HT-29 (cell line): ENCODE results near the gene HPS5. TPM values are rescaled to one million over a fixed set of nuclear protein-coding genes. Genes with fewer than 3 reads are reported as not detected.
"Not testable (repeated sequence)": the region's sequence is repeated elsewhere in the genome, so short reads cannot be mapped to it uniquely, and the experiment has no call there.

Experiments used
- DNase-seq: peaks from one replicate; pipeline ENCODE4 v3.0.0-alpha.2; 2015; ENCODE audit warnings: low spot score
- total RNA-seq: library from RNA; depleted of rRNA; stranded (reverse); fragments of >200 nt; shearing (Covaris generic); gene quantifications from 2 replicates; pipeline ENCODE4 v1.2.3, GENCODE V29; 2014

Gene HPS5
- total RNA-seq, 1 experiment from 2014 or later, result 8.6 TPM

DNA sequence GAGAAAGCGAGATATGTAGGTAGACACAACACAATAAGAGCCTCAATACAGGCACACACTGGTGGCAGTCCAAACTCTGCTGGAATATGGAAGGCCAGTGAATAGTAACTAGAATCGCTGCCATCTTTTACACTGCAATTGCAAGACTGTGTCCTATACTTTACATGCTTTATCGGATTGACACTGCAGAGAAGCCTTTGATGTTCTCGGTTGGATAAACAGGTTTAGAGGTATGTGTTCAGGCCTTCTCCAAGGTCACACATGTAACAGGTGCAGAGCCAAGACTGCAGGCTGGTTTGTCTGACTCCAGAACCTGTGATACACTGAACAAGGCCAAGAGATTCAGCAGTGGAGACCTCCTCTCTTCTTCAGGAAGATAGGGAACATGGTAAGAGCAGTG lies 50.7 kb downstream of the HPS5 start:
- DNase-seq, result no peak

DNA sequence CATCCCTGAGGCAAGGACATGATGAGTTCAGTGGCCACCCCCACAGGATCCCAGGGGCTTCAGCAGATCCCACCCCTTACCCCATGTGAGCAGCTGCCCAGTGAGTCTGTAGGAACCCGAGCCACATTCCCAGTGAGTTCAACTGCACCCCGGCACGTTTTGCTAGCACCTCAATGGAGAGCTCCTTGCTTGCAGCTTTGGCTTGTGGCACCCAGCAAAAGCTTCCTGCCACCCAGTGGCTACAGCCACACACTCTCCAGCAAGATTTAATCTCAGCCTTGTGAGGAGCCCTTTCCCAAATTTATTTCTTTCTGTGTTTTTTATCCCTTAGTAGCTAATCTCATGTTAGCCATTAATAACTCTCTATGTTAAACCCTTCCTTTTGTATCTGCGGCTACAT lies 51.8 kb downstream of the HPS5 start:
- DNase-seq, result no peak

DNA sequence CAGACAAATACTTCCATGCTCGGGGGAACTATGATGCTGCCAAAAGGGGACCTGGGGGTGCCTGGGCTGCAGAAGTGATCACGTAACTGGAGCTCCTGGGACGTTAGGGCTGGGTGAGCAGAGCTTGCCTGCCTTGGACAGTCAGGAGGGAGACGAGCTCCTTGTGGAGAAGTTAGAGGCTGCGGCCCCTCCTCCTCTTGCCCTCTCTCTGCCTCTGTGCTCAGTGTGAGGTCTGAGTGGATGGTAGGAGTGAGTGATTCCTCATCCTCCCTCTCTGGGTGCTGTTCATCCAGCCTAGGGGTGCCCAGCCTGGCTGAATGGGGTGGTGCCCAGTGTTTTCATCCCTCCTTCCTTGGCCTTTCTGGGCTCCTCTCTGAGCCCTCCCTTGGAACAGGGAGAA lies 52.7 kb downstream of the HPS5 start:
- DNase-seq, result not testable (repeated sequence)

DNA sequence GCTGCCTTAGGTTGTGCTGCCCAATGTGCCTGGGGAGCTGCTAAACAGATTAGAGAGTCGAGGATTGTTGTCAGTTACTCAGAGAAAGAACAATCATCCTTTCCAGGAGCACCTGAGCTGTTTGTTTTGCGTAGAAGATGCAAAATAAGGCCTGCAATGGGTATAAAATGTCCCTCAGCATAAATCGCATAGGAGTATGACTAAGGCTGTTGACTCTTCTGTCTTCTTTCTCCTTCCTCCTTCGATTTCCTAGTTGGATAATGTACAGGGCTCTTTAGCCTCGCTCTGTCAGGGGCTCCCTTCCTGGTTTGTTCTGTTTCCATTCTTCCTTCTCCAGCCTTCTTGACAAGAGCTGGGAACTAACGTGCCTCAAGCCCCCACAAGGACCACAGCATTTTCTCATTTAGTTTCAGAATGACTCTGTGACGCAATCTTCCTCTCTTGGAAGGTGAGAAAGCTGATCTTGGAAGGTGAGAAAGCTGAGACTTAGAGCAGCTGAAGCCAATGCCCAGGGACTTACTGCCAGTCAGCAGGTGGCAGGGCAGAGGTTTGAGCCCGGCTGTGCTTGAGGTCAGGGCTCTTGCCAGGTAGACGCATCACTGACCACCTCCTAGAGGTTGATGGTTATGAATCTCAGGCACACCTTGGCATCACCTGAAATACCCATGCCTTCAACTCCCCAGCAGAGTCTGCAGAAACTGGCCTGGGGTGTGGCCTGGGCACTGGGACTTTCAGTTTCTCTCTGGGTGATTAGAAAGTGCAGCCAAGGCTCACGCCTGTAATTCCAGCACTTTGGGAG lies 54.4 kb downstream of the HPS5 start:
- DNase-seq, result not testable (repeated sequence)

DNA sequence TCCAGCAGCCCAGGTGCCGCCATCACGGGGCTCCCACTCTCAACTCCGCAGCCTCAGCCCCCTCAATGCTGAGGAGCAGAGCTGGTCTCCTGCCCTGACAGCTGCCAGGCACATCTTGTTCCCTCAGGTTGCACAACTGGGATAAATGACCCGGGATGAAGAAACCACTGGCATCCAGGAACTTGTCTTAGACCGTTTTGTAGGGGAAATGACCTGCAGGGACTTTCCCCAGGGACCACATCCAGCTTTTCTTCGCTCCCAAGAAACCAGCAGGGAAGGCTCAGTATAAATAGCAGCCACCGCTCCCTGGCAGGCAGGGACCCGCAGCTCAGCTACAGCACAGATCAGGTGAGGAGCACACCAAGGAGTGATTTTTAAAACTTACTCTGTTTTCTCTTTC lies 56.0 kb downstream of the HPS5 start, which contains the start of gene SAA1:
Gene SAA1, plus strand, starts transcription at position 316 of the 400 bp plus-strand sequence. CDS start 624 bp downstream, outside the sequence.
- DNase-seq, result no peak

DNA sequence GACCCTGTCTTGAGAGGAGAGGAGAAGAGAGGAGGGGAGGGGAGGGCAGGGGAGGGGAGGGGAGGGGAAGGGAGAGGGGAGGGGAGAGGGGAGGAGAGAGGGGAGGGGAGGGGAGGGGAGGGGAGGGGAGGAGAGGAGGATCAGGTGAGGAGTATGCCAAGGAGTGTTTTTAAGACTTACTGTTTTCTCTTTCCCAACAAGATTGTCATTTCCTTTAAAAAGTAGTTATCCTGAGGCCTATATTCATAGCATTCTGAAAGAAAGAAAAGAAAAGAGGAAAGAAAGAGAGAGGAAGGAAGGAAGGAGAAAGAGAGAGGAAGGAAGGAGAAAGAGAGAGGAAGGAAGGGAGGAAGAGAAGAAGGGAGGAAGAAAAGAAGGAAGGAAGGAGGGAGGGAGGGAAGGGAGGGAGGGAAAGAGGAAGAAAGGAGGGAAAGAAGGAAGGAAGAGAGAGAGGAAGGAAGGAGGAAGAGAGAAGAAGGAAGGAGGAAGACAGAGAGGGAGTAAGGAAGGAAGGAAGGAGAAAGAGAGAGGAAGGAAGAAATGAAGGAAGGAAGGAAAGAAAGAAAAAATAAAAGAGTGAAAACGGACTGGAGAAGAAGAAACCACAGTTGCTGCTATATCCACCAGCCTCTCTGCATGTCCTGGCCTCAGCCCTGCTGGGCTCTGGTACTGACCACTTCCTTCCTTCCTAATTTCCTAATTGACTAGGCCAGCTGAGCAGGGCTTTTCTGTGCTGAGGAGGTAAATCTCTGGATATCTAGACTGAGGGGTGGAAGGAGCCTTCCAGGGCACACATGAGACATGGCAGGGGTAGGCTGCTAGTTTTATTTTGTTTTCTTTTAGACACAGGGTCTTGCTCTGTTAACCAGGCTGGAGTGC lies 57.0 kb downstream of the HPS5 start:
- DNase-seq, result no peak

DNA sequence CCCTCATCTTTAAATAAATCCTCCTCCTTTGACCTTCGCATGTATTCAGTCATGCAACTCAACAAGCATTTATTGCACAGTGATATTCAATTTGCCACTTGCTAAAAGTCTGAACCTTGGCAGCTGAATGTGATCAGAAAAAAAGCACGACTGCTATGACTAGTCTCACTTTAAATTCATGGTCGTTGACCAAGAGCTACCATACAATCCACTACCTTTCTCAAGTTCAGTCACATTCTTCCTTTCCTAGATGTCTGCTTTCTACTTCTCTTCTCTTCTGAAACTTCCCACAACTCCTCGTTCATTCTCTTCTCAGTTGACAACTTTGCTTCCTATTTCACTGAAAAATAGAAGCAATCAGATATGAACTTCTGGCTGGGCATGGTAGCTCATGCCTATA lies 57.9 kb downstream of the HPS5 start:
- DNase-seq, result no peak

DNA sequence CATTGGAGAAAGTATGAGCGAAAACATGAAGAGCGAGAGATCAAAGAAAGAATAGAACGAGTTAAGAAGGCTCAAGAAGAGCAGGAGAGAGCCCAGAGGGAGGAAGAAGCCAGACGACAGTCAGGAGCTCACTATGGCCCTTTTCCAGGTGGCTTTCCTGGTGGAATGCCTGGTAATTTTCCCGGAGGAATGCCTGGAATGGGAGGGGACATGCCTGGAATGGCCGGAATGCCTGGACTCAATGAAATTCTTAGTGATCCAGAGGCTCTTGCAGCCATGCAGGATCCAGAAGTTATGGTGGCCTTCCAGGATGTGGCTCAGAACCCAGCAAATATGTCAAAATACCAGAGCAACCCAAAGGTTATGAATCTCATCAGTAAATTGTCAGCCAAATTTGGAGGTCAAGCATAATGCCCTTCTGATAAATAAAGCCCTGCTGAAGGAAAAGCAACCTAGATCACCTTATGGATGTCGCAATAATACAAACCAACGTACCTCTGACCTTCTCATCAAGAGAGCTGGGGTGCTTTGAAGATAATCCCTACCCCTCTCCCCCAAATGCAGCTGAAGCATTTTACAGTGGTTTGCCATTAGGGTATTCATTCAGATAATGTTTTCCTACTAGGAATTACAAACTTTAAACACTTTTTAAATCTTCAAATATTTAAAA lies 59.1 kb downstream of the HPS5 start:
- DNase-seq, result not testable (repeated sequence)

DNA sequence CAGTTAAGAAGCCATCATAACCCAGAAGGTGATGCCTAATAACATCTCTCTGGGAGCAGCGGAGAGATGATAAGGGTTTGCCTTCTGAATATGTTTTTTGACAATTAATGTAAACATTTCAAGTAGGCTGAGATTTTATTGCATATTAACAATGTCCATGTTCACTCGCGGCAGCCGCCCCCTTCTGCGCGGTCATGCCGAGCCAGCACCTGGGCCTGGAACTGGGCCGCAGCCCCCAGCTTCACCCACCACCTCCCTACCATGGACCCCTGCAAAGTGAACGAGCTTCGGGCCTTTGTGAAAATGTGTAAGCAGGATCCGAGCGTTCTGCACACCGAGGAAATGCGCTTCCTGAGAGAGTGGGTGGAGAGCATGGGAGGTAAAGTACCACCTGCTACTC lies 60.2 kb downstream of the HPS5 start:
- no peak for DNase-seq

DNA sequence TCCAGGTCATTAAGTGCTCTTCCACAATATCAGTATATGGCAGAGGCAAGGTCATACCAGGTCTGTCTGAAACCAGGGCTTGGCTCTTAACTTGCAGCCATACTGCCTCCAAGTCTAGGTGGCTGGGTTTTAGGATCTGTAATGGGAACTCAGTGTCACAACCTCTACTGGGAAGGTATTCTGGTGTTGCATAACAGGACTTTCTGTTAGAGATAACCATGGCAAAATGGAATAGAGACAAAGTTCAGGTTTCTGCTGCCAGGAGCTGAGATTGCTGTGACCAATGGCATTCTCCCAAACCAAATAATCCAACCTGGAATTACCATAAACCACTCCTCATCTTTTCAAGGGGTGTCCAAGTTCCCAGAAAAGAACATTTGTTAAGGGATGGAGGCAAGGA lies 62.7 kb downstream of the HPS5 start:
- no peak for DNase-seq

DNA sequence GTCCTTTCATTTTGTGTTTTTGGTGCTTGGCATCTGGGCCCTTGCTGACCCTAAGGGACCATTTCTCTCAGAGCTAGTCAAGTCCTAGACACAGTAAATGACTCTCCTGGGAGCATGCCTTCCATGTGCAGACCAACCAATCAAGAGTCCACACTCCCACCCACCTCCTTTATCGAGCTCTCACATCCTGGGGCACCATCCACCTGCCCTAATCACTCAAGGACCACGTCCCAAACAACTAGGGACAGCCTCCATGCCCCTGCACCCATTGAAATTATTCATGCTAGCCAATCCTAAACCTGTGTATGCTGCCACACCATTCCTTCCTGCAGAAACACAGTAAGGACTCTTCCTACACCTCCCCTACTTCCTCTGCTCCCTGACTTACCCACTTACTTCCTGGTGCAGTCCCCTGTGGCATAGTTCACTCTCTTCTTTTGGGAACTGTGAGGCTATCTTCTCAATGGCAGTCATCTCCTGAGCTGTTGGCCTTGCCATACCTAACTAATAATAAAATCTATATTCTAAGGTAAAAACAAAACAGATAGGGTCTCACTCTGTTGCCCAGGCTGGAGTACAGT lies 67.1 kb downstream of the HPS5 start:
- DNase-seq, result no peak

DNA sequence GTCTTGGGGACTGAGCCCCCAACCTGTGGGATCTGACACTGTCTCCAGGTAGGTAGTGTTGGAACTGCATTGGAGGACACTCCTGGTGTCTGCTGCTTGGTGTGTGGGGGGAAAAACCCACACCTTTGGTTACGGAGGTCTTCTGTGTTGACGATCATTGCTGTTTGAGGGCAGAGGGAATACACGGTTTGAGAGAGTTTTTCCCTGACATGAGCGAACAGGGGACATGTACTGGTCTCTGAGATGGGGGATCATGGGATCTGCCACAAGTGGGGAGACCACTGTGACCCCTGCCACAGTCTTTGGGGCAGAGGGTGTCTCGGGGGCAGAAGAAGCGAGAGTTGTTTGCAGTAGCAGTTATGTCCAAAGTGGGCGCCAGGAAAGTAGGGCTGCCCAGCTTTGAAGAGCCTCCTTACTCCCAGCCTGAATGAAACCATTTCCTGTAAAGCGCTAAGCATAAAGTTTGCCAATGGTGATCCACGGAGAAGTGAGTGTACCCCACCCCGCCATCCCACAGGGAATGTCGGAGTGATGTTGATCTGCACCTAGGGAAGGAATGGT lies 68.1 kb downstream of the HPS5 start:
- DNase-seq, result no peak

DNA sequence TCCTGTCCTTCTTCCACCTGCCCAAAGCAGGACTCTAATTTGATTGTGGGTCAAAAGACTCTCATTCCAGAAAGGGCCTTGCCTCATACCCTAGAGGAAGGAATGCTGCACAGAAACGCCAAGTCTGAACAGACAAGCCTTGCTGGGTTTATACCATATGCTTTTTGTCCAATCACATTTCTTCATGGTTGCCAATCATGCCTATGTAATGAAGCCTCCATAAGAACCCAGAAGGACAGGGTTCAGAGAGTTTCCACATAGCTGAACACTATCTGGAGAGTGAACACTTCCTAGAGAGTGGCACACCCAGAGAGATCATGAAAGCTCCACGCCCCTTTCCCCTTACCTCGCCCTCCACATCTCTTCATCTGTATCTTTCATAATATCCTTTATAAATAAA lies 68.7 kb downstream of the HPS5 start:
- no peak for DNase-seq

DNA sequence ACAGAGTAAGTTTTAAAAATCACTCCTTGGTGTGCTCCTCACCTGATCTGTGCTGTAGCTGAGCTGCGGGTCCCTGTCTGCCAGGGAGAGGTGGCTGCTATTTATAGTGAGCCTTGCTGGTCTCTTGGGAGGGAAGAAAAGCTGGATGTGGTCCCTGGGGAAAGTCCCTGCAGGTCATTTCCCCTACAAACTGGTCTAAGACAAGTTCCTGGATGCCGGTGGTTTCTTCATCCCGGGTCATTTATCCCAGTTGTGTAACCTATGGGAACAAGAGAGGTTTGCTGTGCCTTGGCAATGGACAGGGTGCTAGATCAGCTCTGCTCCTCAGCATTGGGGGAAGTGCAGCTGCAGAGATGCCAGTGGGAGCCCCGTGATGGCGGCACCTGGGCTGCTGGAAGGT lies 73.4 kb downstream of the HPS5 start, which contains the start of gene SAA2:
Gene SAA2, minus strand, starts transcription at position 108 of the 400 bp plus-strand sequence. CDS start 657 bp downstream, outside the sequence.
- no peak for DNase-seq

DNA sequence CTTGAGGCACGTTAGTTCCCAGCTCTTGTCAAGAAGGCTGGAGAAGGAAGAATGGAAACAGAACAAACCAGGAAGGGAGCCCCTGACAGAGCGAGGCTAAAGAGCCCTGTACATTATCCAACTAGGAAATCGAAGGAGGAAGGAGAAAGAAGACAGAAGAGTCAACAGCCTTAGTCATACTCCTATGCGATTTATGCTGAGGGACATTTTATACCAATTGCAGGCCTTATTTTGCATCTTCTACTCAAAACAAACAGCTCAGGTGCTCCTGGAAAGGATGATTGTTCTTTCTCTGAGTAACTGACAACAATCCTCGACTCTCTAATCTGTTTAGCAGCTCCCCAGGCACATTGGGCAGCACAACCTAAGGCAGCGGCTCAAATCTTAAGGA lies 74.8 kb downstream of the HPS5 start:
- not testable (repeated sequence) for DNase-seq

DNA sequence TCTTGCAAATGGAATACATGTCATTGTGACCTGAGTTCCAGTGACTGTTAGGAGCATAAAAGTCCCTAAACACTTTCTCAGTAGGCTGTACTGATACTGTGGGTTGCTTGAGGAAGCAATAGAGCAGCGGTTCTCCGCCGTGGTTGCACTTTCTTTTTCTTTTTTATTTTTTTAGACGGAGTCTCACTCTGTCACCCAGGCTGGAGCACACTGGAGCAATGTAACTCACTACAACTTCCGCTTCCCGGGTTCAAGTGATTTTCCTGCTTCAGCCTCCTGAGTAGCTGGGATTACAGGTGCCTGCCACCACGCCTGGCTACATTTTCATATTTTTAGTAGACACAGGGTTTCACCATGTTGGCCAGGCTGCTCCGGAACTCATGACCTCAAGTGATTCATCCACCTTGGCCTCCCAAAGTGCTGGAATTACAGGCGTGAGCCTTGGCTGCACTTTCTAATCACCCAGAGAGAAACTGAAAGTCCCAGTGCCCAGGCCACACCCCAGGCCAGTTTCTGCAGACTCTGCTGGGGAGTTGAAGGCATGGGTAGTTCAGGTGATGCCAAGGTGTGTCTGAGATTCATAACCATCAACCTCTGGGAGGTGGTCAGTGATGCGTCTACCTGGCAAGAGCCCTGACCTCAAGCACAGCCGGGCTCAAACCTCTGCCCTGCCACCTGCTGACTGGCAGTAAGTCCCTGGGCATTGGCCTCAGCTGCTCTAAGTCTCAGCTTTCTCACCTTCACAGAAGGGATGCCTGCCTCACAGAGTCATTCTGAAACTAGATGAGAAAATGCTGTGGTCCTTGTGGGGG lies 75.4 kb downstream of the HPS5 start:
- DNase-seq, result not testable (repeated sequence)

DNA sequence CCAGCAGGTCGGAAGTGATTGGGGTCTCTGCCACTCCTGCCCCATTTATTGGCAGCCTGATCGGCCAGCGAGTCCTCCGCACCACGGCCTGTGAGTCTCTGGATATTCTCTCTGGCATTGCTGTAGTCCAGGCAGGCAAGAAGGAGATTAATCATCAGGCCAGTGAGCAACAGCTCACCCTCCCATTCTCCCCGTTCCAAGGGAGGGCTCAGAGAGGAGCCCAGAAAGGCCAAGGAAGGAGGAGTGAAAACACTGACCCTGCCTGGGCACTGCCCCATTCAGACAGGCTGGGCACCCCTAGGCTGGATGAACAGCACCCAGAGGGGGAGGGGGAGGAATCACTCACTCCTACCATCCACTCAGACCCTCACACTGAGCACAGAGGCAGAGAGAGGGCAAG lies 76.5 kb downstream of the HPS5 start:
- DNase-seq, result no peak

DNA sequence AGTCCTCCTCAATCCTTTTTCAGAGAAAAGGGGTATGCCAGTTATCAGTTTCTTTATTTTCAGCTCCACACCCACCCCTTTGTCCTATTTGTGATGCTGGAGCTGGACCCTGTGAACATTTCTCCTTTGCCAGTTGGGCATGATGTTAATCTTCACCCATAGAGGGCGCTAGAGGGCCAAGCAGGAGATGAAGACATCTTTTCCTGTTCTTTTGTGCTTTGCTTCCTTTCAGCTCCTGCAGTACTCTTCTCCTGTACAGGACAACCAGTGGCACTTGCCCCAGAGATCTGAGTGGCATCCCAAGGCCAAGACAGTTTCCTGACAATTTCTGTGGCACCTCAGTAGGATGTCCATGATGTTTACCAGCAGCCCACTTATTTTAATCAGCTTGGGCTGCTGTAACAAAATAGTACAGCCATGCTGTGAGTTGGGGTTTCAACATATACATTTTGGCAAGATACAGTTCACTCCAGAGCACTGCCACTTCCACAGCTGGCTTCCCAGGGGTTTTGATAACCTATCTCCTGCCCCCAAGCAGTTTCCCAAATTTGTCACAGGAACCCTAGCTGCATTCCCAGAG lies 78.1 kb downstream of the HPS5 start:
- peak; percentile 82 for DNase-seq

DNA sequence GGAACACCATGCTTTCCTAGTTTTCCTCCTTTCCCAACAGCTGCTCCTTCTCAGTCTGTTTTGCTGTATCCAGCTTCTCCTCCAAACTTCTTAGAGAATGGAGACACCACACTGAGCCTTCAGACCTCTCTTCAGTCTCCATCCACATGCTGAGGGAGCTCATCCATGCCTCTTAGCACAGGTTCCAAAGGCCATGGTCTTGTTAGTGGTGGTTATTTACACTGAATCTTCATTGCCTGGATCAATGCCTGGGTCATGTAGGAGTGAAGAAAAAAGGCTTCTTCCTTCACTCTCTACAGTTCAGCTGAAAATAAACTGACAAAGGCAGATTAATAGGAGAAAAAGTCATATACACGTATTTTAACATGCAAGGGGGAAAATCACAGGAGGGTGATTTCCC lies 82.3 kb downstream of the HPS5 start:
- no peak for DNase-seq
